T-helper 17 cell (primary cell): Measurements from ENCODE around the gene CUBN. TPM values are rescaled to one million over a fixed set of nuclear protein-coding genes. Genes with fewer than 3 reads are reported as not detected.

Experiments
- ATAC-seq: fragments of 150-1000 bp; cut with Tn5 transposase; 2 replicates; pipeline ENCODE4 v1.10.0; 2021; ENCODE audit warnings: mild to moderate bottlenecking, moderate library complexity
- DNase-seq, 3 donors: peaks; one replicate each; pipeline versions ENCODE4 v3.0.0 to v3.0.0-alpha.2; 2020 to 2021
- H3K9me3 ChIP-seq: one replicate; pipeline ENCODE4 v1.7.0; 2013; ENCODE audit warnings: low read length, mild to moderate bottlenecking; ENCODE audit not compliant: control insufficient read depth, poor library complexity, severe bottlenecking
- H3K27ac Mint-ChIP-seq: one replicate; pipeline ENCODE4 v1.8.0; 2022; ENCODE audit warnings: mild to moderate bottlenecking, moderate library complexity, mixed read lengths
- H3K27me3 Mint-ChIP-seq: one replicate; pipeline ENCODE4 v1.8.0; 2022; ENCODE audit warnings: mixed read lengths
- H3K36me3 Mint-ChIP-seq: one replicate; pipeline ENCODE4 v1.8.0; 2022; ENCODE audit warnings: low read depth, mixed read lengths
- H3K4me1 Mint-ChIP-seq: one replicate; pipeline ENCODE4 v1.8.0; 2022; ENCODE audit warnings: mild to moderate bottlenecking, mixed read lengths
- H3K4me3 Mint-ChIP-seq: one replicate; pipeline ENCODE4 v1.8.0; 2022; ENCODE audit warnings: mild to moderate bottlenecking, moderate library complexity, mixed read lengths
- total RNA-seq, 4 donors: library from RNA in 2 of 4; stranded (reverse) in 2 of 4; gene quantifications; one replicate each; pipeline ENCODE4 v1.2.3 and lab custom pipeline; 2022 to 2026

Gene CUBN
- total RNA-seq, 2 donors from 2014 or later: 3.1 to 5.3 TPM

DNA sequence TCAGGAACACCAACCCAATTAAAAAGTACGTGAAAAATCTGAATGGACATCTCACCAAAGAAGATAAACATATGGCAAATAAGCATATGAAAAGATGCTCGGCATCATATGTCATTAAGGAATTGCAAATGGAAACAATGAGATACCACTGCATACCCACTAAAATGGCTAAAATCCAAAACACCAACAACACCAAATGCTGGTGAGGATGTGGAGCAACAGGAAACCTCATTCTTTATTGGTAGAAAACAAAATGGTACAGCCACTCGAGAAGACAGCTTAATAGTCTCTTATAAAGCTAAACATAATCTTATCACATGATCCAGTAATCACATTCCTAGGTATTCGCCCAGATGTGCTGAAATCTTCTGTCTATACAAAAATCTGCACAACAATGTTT lies 325.5 kb downstream of the CUBN start:
- peaks cover 4% of the 10 kb centered on the region for H3K36me3 Mint-ChIP-seq
- no peaks in the 10 kb centered on the region for H3K9me3 ChIP-seq
- H3K27ac Mint-ChIP-seq: no peak overlapping the region
- DNase-seq (no peak), ATAC-seq (no peak)
- H3K4me3 Mint-ChIP-seq: no peak overlapping the region
- no peaks in the 10 kb centered on the region for H3K27me3 Mint-ChIP-seq
- H3K4me1 Mint-ChIP-seq: peaks cover 28% of the 10 kb centered on the region

DNA sequence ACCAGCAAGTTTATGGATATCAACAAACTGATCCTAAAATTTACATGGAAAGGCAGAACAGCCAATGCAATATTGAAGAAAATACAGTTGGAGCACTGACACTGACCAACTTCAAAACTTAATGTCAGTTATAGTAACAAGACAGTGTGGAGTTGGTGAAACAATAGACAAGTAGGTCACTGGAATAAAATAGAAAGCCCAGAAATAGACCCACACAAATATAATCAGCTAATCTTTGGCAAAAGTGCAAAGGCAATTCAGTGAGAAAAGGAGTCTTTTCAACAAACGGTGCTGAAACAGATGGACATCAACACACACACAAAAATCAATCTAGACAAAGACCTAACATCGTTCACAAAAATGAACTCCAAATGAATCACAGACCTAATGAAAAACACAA lies 326.1 kb downstream of the CUBN start:
- Mint-ChIP-seq H3K36me3 (peaks cover 4% of the 10 kb centered on the region), H3K27ac (no peak overlapping the region), H3K4me3 (no peak overlapping the region), H3K4me1 (peaks cover 34% of the 10 kb centered on the region), H3K27me3 (no peaks in the 10 kb centered on the region)
- H3K9me3 ChIP-seq: no peaks in the 10 kb centered on the region
- DNase-seq (no peak), ATAC-seq (no peak)

DNA sequence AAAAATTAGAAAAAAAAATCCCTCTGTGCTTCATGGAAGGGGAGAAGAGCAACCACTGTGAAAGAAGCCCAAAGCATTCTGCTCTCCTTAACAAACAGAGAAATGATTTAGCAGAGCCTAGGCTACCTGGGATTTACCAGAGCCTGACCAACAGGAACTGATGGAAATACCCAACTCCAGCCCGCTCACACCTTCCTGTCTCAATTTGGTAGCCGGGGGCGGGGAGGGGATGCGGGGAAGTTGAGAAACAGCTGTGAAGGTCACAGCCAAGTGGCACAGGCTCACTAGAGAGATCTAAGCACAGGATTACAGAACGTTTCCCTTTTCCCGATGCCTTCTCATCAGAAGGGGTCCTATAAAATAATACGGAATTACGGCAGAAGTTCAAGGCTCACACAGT lies 330.0 kb downstream of the CUBN start:
- H3K27ac Mint-ChIP-seq: peak overlapping the region; percentile 62
- DNase-seq: no peak
- H3K4me3 Mint-ChIP-seq: no peak overlapping the region
- peaks cover 11% of the 10 kb centered on the region for H3K36me3 Mint-ChIP-seq
- H3K4me1 Mint-ChIP-seq: peaks cover 44% of the 10 kb centered on the region
- H3K9me3 ChIP-seq: no peaks in the 10 kb centered on the region
- no peaks in the 10 kb centered on the region for H3K27me3 Mint-ChIP-seq
- ATAC-seq: no peak

DNA sequence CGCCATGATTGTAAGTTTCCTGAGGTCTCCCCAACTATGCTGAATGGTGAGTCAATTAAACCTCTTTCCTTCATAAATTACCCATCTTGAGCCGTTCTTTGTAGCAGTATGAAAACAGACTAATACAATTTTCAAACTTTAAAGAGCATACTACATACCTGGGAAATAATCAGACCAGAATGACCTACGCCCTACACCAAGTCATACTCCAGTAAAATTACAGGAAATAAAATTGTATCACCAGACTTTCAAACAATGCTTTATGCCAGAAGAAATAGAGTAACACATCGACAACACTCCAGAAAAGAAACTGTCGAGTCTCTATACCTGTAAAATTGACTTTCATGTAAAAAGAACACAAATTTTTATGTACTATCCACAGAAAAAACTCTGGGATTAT lies 331.0 kb downstream of the CUBN start:
- Mint-ChIP-seq H3K4me1 (peaks cover 43% of the 10 kb centered on the region), H3K36me3 (peaks cover 11% of the 10 kb centered on the region), H3K27ac (peak overlapping the region; percentile 62), H3K27me3 (no peaks in the 10 kb centered on the region), H3K4me3 (peak overlapping the region; percentile 46)
- no peak for DNase-seq
- no peaks in the 10 kb centered on the region for H3K9me3 ChIP-seq
- ATAC-seq: no peak

DNA sequence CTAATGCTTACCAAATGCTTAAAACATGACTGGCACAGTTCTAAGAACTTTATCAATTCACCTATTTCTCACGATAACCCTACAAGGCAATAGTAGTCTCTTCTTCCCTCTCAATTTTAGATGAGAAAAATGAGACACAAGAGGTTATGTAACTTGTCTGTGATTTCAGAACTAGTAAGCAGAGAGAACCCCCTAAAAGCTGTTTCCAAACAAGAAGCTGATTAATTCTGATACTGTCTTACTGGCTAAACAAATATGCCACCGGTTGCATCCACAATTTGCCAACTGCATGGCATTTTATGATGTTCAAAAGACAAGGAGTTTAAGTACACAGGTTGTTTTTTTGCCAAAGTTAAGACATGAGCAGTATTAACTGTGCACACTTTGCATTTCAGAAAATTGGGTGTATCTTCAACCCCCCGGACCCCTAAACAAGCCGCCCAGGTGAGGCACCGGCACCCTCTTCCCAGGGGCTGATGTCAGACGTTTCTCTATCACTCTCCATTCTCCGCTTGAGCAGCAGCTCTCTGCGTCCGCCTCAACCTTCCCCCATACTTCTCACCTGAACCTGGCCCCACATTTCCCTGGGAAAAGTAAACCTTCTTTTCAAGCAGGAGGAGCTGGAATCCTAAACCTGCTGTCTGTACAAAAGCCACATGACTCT lies 334.1 kb downstream of the CUBN start:
- H3K27me3 Mint-ChIP-seq: no peaks in the 10 kb centered on the region
- no peak overlapping the region for H3K4me3 Mint-ChIP-seq
- H3K27ac Mint-ChIP-seq: no peak overlapping the region
- H3K4me1 Mint-ChIP-seq: peaks cover 32% of the 10 kb centered on the region
- no peak for DNase-seq
- H3K36me3 Mint-ChIP-seq: peaks cover 11% of the 10 kb centered on the region
- ATAC-seq: no peak
- H3K9me3 ChIP-seq: no peaks in the 10 kb centered on the region

DNA sequence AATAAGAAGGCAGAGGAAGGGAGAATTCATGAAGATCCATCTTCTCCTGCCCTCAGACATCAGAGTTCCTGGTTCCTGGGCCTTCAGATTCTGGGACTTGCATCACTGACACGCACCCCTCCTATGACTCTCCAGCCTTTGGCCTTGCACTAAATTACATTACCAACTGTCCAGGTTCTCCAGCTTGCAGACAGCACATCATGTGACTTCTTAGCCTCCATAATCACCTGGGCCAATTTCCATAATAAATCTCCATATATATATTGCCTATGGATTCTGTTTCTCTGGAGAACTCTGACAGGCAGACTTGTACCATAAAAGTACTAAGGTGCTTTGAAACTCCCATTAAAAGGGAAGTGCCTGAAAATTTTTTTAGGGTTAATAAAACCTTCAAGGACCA lies 335.6 kb downstream of the CUBN start:
- no peak for DNase-seq
- no peaks in the 10 kb centered on the region for H3K9me3 ChIP-seq
- peaks cover 11% of the 10 kb centered on the region for H3K36me3 Mint-ChIP-seq
- no peaks in the 10 kb centered on the region for H3K27me3 Mint-ChIP-seq
- H3K4me3 Mint-ChIP-seq: no peak overlapping the region
- H3K4me1 Mint-ChIP-seq: peaks cover 22% of the 10 kb centered on the region
- no peak for ATAC-seq
- H3K27ac Mint-ChIP-seq: peak overlapping the region; percentile 68

DNA sequence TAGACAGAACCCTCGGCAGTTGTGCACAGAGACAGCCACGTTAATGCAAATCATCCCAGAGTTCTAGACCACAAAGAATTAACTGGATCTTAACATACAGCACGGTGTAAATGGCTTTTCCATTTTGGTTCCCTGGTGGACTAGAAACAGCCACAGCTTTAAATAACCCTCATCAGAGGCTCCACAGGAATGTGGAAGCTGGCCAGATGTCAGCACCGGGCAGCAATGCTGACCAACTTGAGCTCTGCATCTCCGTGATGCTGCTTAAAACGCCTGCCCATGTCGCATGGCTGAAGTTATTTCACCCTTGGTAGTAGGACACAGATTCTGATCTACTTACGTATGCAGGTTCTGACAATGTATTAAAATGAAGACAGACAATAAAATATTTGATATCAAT lies 336.9 kb downstream of the CUBN start:
- H3K4me1 Mint-ChIP-seq: peaks cover 27% of the 10 kb centered on the region
- H3K27ac Mint-ChIP-seq: no peak overlapping the region
- H3K9me3 ChIP-seq: no peaks in the 10 kb centered on the region
- peaks cover 11% of the 10 kb centered on the region for H3K36me3 Mint-ChIP-seq
- H3K4me3 Mint-ChIP-seq: no peak overlapping the region
- ATAC-seq: no peak
- no peaks in the 10 kb centered on the region for H3K27me3 Mint-ChIP-seq
- DNase-seq: no peak

DNA sequence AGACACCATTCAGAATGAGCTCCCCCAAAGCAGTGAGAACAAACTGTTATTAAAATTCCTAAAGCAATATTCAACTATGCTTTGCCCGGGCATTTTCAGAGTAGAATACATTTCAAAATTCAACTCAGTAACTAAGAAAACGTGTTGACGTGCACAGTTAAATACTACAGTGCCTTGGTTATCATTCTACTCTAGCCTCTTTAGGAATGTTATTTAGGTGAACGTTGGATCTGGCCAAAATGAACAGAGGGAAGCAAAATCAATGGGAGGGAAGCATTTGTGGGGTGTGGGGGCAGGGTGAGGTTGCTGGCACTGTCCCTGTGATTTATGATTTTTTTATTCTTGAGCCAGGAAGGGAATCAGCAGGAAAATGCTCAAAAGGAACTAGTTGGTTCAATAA lies 339.8 kb downstream of the CUBN start:
- ATAC-seq (no peak), DNase-seq (no peak)
- Mint-ChIP-seq H3K4me1 (peaks cover 26% of the 10 kb centered on the region), H3K4me3 (no peak overlapping the region), H3K27me3 (no peaks in the 10 kb centered on the region), H3K27ac (peak overlapping the region; percentile 89), H3K36me3 (peaks cover 4% of the 10 kb centered on the region)
- no peaks in the 10 kb centered on the region for H3K9me3 ChIP-seq

DNA sequence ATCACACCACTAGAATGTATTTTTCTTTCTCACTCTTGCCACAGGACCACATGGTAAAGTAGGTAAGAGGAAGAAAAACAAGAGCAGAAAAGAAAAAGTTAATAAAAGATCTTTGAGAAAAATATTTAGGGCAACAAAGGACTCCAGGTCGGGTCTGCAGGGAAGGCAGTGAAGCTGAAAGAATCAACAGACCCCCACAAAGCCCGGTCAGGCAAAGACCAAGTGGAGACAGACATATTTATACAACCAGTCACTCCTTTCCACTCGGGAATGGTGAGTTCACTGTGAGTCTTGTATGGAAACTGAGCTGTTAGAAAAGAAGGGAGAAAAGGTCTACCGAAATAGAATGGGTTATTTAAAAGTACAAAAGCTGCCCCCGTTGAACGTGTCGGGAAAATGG lies 340.4 kb downstream of the CUBN start:
- ATAC-seq: no peak
- peaks cover 4% of the 10 kb centered on the region for H3K36me3 Mint-ChIP-seq
- no peak overlapping the region for H3K4me3 Mint-ChIP-seq

DNA sequence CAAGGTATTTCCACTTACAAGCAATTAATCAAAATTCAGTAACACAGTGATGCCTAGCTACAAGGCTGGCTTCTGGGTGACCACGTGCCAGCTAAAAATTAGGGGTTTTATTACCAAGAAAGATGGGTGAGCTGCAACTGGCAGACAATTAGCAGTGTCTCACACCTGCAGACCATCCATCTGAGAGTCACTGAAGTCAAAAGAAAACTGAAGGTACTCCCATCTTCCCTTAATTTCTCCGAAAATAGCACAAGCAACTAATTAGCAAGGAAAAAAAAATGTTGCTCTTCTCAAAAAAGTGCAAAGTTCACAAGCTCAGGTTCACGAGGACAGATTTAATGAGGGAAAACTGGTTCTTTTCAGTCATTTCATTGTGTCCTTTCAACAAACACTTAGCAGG lies 340.8 kb downstream of the CUBN start:
- H3K9me3 ChIP-seq: no peaks in the 10 kb centered on the region
- ATAC-seq (no peak), DNase-seq (no peak)
- Mint-ChIP-seq H3K27me3 (no peaks in the 10 kb centered on the region), H3K4me1 (peaks cover 27% of the 10 kb centered on the region), H3K4me3 (no peak overlapping the region), H3K27ac (peak overlapping the region; percentile 89), H3K36me3 (peaks cover 4% of the 10 kb centered on the region)

More for the DNA sequence above, 340.4 kb downstream of the CUBN start:
- DNase-seq: no peak
- Mint-ChIP-seq H3K27ac (peak overlapping the region; percentile 89), H3K4me1 (peaks cover 27% of the 10 kb centered on the region), H3K27me3 (no peaks in the 10 kb centered on the region)
- H3K9me3 ChIP-seq: no peaks in the 10 kb centered on the region

DNA sequence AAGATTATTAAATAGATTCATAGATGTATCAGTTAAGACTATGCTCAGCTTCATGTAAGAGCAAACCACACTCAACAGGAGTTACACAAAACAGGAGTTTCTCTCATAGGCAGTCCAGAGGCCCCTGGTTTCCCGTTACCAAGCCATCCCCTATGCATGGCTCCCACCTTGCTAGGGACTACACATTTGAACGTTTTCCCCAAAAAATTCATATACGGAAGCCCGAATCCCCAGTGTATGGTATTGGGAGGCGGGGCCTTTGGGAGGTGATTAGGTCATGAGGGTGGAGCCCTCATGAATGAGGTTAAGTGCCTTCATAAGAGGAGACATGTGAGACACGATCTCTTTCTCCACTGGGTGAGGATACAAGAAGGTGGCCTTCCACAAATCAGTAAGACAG lies 341.5 kb downstream of the CUBN start:
- peaks cover 4% of the 10 kb centered on the region for H3K36me3 Mint-ChIP-seq
- H3K4me3 Mint-ChIP-seq: peak overlapping the region; percentile 75

DNA sequence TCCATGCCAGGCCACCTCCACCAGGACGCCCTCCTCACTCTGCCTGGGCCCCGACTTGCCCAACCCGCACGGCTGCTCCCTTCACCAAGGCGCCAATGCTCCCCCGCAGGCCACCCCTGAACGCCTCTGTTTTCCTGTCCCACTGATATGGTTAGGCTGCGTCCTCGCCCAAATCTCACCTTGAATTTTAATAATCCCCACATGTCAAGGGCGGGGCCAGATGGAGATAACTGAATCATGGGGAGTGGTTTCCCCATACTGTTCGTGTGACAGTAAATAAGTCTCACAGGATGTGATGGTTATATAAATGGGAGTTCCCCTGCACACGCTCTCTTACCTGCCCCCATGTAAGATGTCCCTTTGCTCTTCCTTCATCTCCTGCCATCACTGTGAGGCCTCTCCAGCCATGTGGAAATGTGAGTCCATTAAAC lies 342.2 kb downstream of the CUBN start:
- Mint-ChIP-seq H3K4me1 (peaks cover 24% of the 10 kb centered on the region), H3K27ac (peak overlapping the region; percentile 89), H3K36me3 (peaks cover 4% of the 10 kb centered on the region), H3K4me3 (peak overlapping the region; percentile 64), H3K27me3 (no peaks in the 10 kb centered on the region)
- ATAC-seq (peak; percentile 96), DNase-seq (peak; percentile 42 to 59 (median 59))
- no peaks in the 10 kb centered on the region for H3K9me3 ChIP-seq

More for the DNA sequence above, 341.5 kb downstream of the CUBN start:
- no peaks in the 10 kb centered on the region for H3K9me3 ChIP-seq
- Mint-ChIP-seq H3K27me3 (no peaks in the 10 kb centered on the region), H3K4me1 (peaks cover 27% of the 10 kb centered on the region), H3K27ac (peak overlapping the region; percentile 89)
- ATAC-seq (peak; percentile 48), DNase-seq (peak in 2 of 3 donors; percentile 11 to 28)

DNA sequence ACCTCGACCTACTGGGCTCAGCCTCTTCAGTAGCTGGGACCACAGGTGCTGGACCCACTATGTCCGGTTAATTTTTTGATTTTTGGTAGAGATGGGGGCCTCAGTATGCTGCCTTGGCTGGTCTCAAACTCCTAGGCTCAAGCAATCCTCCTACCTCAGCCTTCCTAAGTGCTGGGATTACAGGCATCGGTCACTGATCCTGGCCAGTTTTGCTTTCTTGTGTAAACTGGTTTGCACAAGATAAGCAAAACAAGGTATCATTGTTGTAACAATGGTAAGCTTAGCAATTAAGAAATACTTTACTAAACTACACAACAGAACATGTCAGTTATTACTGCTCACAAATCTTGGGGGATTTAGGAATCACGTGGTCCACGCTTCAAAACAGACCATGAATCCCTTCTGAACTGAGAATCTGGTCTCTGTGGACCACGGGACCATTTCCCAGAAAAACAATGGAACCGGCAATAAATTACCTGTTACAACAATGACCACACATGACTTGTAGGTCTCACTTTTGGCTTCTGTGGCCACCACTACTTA lies 349.2 kb downstream of the CUBN start:
- DNase-seq (no peak), ATAC-seq (no peak)
- H3K4me3 Mint-ChIP-seq: no peak overlapping the region
- no peaks in the 10 kb centered on the region for H3K9me3 ChIP-seq
- H3K27ac Mint-ChIP-seq: peak overlapping the region; percentile 91
- H3K36me3 Mint-ChIP-seq: no peaks in the 10 kb centered on the region
- peaks cover 23% of the 10 kb centered on the region for H3K4me1 Mint-ChIP-seq
- H3K27me3 Mint-ChIP-seq: no peaks in the 10 kb centered on the region

DNA sequence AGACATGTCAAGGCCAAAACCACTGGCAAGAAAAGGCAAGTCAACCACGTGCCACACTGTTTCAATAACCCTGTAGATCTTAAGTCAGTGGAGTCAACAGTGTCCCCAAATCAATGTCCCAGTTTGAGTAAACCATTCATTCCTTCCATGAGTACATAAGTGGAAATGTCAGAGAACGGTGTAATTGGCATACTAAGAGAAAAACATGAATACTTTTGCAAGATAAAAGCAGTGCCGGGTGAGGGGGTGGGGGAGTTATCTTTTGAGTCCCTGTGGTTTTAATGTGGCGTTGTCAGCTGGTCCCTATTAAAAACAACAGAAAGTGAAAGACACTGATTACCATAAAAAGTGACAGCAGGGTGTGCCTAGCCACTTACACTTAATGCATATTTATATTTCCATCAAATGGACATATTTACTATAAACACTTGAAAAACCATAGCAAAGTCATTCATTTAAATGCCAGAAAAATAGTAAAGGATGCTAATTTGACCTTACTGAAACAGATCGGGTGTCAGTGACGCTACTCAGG lies 350.2 kb downstream of the CUBN start:
- DNase-seq: peak in 1 of 3 donors; percentile 18
- H3K9me3 ChIP-seq: no peaks in the 10 kb centered on the region
- Mint-ChIP-seq H3K27ac (peak overlapping the region; percentile 91), H3K4me3 (peak overlapping the region; percentile 74), H3K27me3 (no peaks in the 10 kb centered on the region), H3K36me3 (no peaks in the 10 kb centered on the region), H3K4me1 (peaks cover 21% of the 10 kb centered on the region)
- ATAC-seq: peak; percentile 84
